ENCODE measurements around the gene NAALADL1. TPM values are rescaled to one million over a fixed set of nuclear protein-coding genes. Genes with fewer than 3 reads are reported as not detected.

NAALADL1 gene
- total and polyA plus RNA-seq, 12 donors, result 1.3 to 15.7 (median 5.5) TPM

GRCh38 chr11:65104628-65105027 is 46.3 kb upstream of the NAALADL1 start:
- no peaks in the 10 kb centered on the region for H3K9me3 ChIP-seq (replicated peaks in 1 of 3)
- TF ChIP-seq, protein P1, sequence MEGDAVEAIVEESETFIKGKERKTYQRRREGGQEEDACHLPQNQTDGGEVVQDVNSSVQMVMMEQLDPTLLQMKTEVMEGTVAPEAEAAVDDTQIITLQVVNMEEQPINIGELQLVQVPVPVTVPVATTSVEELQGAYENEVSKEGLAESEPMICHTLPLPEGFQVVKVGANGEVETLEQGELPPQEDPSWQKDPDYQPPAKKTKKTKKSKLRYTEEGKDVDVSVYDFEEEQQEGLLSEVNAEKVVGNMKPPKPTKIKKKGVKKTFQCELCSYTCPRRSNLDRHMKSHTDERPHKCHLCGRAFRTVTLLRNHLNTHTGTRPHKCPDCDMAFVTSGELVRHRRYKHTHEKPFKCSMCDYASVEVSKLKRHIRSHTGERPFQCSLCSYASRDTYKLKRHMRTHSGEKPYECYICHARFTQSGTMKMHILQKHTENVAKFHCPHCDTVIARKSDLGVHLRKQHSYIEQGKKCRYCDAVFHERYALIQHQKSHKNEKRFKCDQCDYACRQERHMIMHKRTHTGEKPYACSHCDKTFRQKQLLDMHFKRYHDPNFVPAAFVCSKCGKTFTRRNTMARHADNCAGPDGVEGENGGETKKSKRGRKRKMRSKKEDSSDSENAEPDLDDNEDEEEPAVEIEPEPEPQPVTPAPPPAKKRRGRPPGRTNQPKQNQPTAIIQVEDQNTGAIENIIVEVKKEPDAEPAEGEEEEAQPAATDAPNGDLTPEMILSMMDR (IDR thresholded peaks at IDR 0.05), result no peak
- no peak for TF ChIP-seq POLR2A (IDR thresholded peaks at IDR 0.05)
- peaks cover 0 to 23% of the 10 kb centered on the region in 2 donors for H3K36me3 ChIP-seq (replicated peaks in 1 of 2)
- H3K4me3 ChIP-seq, result no peak overlapping the region
- WGBS, 4 donors, result 46 to 52% (median 49%) methylated on average over 4 of the region's 4 CpGs
- no peaks in the 10 kb centered on the region for H3K27me3 ChIP-seq
- peak in 1 of 7 donors; percentile 46 for DNase-seq
- H3K27ac ChIP-seq, result peak overlapping the region; percentile 57 to 87 (median 84)
- H3K4me1 ChIP-seq (replicated peaks in 1 of 2), result peaks cover 20 to 33% of the 10 kb centered on the region in 2 donors
- intact Hi-C loops (cut with DNase I), result no loop called here

DNA sequence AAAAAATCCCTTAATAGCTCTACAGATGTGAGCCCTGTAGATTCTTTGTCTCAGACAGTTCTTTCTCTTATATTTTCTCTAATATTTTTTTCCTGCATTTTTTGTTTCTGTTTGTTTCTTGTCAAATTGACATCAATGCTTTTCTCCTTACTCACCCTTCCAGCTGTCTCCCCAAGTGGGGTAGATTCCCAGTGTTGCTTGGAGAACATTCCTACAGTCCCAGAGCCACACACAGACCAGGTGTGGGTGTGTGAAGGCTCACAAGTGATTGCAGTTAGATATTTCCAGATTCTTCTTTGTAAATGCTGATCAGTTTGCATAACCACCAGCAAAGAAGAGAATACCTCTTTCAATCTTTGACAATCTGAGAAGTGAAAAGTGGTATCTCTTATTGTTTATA is 45.1 kb upstream of the NAALADL1 start:
- intact Hi-C loops (cut with DNase I), result no loop called here
- Histone ChIP-seq H3K4me1 (replicated peaks in 1 of 2) (peaks cover 20 to 33% of the 10 kb centered on the region in 2 donors), H3K9me3 (replicated peaks in 1 of 3) (no peaks in the 10 kb centered on the region), H3K4me3 (no peak overlapping the region), H3K36me3 (replicated peaks in 1 of 2) (peaks cover 0 to 19% of the 10 kb centered on the region in 2 donors), H3K27ac (peak overlapping the region; percentile 58 to 87 (median 84)), H3K27me3 (no peaks in the 10 kb centered on the region)
- DNase-seq, result no peak
- TF ChIP-seq, protein P1 (IDR thresholded peaks at IDR 0.05), result no peak
- TF ChIP-seq POLR2A (IDR thresholded peaks at IDR 0.05), result no peak

GRCh38 chr11:65102142-65103095 is 44.1 kb upstream of the NAALADL1 start:
- WGBS, 4 donors, result 62 to 80% (median 75%) methylated on average over 8 of the region's 8 CpGs
- Histone ChIP-seq H3K36me3 (replicated peaks in 1 of 2) (peaks cover 0 to 14% of the 10 kb centered on the region in 2 donors), H3K27me3 (no peaks in the 10 kb centered on the region), H3K27ac (peak overlapping the region in 4 of 5 donors; percentile 9 to 87 (median 51)), H3K9me3 (replicated peaks in 1 of 3) (no peaks in the 10 kb centered on the region), H3K4me3 (no peak overlapping the region), H3K4me1 (replicated peaks in 1 of 2) (peaks cover 21 to 33% of the 10 kb centered on the region in 2 donors)
- no peak for TF ChIP-seq POLR2A (IDR thresholded peaks at IDR 0.05)
- TF ChIP-seq, protein P1 (IDR thresholded peaks at IDR 0.05), result no peak
- DNase-seq, result no peak
- intact Hi-C loops (cut with DNase I), result no loop called here

- WGBS, 4 donors, result 77 to 87% (median 83%) methylated on average over 6 of the region's 6 CpGs
- H3K4me1 ChIP-seq (replicated peaks in 1 of 2), result peaks cover 29 to 41% of the 10 kb centered on the region in 2 donors
- no peaks in the 10 kb centered on the region for H3K9me3 ChIP-seq (replicated peaks in 1 of 3)
- H3K27me3 ChIP-seq, result no peaks in the 10 kb centered on the region
- intact Hi-C loops (cut with DNase I), result no loop called here
- no peak overlapping the region for H3K4me3 ChIP-seq
- H3K36me3 ChIP-seq (replicated peaks in 1 of 2), result peaks cover 0 to 13% of the 10 kb centered on the region in 2 donors
- peak overlapping the region in 3 of 5 donors; percentile 3 to 87 (median 31) for H3K27ac ChIP-seq
- TF ChIP-seq, protein P1 (IDR thresholded peaks at IDR 0.05), result peak in 1 of 6 experiments; percentile 18
- no peak for TF ChIP-seq POLR2A (IDR thresholded peaks at IDR 0.05)
- DNase-seq, result no peak
These were observed 42.5 kb upstream of the NAALADL1 start for GRCh38 chr11:65100674-65101350.
